ENCODE results near the gene LGALS9B. TPM values are rescaled to one million over a fixed set of nuclear protein-coding genes. Genes with fewer than 3 reads are reported as not detected.
"Not testable (repeated sequence)": the region's sequence is repeated elsewhere in the genome, so short reads cannot be mapped to it uniquely, and the experiment has no call there.

Gene LGALS9B
- total RNA-seq, 1 donor from 2014 or later = not detected

DNA sequence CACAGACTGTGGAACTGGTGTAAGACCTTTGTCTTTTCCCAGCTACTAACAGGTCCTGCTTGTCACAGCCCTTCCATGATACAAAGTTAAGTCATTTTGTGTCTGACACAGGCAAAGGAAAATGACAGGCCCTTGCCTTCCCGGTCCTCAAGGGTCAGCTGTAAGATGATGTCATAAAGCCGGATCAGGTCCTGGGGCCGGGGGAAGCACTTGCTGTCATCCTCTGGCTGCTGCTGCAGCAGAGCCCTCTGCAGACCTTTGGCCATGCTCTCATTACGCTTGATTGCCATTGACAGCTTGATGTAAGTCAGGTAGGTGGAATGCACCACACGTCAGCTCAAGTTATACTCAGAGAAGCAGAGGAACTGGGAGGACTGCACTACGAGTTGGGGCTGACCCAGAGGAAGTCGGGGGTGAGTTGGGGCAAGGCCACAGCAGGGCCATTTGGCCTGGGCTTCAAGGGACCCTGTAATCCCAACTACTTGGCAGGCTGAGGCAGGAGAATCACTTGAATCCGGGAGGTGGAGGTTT lies 50.9 kb downstream of the LGALS9B start:
- H3K9me3 Mint-ChIP-seq; intact Hi-C loops (cut with micrococcal nuclease); H3K36me3 Mint-ChIP-seq (ENCODE audit: low read depth); H3K27ac Mint-ChIP-seq; H3K4me1 Mint-ChIP-seq; H3K27me3 Mint-ChIP-seq; DNase-seq; H3K4me3 Mint-ChIP-seq: not testable (repeated sequence)

DNA sequence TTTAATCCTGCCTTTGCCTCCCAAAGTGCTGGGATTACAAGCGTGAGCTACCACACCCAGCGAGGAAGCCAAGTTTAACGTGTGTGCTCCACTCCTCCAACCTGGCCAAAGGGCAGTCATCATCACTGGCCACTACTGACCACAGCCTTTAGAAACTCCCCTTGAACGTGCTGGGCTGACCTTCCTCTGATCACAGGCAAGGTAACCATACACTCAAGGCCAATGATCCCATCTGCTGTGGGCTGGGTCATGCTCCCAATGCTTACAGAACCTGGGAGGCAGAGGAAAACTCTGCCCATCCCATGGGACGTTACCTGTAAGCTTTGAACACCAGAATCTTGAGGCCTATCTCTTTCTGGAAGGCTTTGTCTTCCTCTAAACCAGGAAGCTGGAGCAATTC lies 51.9 kb downstream of the LGALS9B start:
- H3K36me3 Mint-ChIP-seq (ENCODE audit: low read depth); H3K4me3 Mint-ChIP-seq; H3K9me3 Mint-ChIP-seq; H3K4me1 Mint-ChIP-seq; H3K27ac Mint-ChIP-seq; intact Hi-C loops (cut with micrococcal nuclease); H3K27me3 Mint-ChIP-seq; DNase-seq: not testable (repeated sequence)

DNA sequence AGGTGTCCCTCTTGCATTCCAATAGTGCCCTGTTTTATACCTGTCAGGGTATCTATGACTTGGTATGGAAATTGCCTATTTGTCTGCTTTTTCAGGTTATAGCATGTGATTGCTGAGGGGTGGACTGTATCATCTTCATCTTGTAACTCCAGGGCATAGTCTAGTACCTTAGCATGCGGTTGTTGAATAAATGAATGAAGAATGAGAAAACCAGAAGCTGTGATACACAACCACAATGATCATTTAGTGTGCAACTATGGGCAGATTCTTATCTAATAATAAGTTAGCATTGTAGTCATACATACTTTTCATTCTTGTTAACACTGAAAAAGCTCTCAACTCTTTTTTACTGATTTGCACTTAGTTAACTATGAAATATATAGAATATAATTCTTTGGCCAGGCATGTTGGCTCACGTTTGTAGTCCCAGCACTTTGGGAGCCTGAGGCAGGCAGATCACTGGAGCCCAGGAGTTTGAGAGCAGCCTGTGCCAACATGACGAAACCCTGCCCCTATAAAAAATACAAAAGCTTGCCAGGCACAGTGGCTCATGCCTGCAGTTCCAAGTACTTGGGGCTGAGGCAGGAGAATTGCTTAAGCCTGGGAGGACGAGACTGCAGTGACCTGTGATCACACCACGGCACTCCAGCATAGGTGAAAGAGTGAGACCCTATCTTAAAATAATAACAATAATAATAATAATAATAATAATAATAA lies 65.9 kb downstream of the LGALS9B start:
- H3K27ac Mint-ChIP-seq; H3K4me3 Mint-ChIP-seq; H3K36me3 Mint-ChIP-seq (ENCODE audit: low read depth); intact Hi-C loops (cut with micrococcal nuclease); H3K27me3 Mint-ChIP-seq; H3K4me1 Mint-ChIP-seq; DNase-seq; H3K9me3 Mint-ChIP-seq: not testable (repeated sequence)

DNA sequence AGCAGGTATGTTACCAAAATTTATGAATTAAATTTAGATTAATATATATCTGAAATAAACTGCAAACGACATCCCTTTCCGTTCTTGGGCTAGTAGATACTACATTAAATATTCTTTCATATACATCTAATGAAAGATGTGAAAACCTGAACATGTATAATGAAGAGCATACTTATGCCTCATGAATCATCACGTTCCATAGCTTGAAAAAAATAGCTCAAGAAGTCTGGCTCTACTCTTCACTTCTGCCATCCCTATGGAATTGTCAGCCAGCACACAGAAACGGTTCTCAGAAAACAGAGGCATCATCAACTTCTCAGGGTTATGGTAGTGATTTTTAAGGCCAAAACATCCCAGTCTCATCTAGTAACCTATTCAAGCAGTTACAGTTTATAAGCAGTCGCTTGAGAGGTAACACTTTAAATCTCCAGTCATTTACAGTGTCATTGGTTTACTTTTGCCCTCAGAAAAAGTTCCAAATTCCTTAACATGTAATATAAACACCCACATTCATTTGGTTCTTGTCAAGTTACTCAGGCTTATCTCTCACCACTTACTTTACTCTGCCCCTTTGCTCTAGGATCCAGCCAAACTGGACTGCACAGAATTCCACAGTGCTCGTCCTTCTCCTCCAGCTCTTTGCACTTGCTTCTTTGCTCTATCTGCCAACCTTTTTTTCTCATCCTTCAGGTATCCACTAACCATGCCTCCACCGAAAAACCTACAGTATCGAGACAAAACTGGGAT lies 66.6 kb downstream of the LGALS9B start:
- H3K36me3 Mint-ChIP-seq (ENCODE audit: low read depth); H3K27me3 Mint-ChIP-seq; H3K9me3 Mint-ChIP-seq; DNase-seq; intact Hi-C loops (cut with micrococcal nuclease); H3K4me3 Mint-ChIP-seq; H3K4me1 Mint-ChIP-seq; H3K27ac Mint-ChIP-seq: not testable (repeated sequence)

Other genes with a start within 250 kb of the LGALS9B start
- not detected in 2 replicates for gene CDRT15L2, start 112.2 kb upstream of the LGALS9B start, total RNA-seq

Data from activated CD4-positive, alpha-beta T cell treated with anti-CD3 and anti-CD28 coated beads, Interleukin-2, amount 10 ng/mL, durations not matched to agents 24 days and 14 days (primary cell).